ENCODE data around the gene MYO3B.
A peak's percentile ranks its signal among the peaks of the same experiment; 100 is the strongest.
"Not testable (repeated sequence)": the region's sequence is repeated elsewhere in the genome, so short reads cannot be mapped to it uniquely, and the experiment has no call there.

MYO3B gene

DNA sequence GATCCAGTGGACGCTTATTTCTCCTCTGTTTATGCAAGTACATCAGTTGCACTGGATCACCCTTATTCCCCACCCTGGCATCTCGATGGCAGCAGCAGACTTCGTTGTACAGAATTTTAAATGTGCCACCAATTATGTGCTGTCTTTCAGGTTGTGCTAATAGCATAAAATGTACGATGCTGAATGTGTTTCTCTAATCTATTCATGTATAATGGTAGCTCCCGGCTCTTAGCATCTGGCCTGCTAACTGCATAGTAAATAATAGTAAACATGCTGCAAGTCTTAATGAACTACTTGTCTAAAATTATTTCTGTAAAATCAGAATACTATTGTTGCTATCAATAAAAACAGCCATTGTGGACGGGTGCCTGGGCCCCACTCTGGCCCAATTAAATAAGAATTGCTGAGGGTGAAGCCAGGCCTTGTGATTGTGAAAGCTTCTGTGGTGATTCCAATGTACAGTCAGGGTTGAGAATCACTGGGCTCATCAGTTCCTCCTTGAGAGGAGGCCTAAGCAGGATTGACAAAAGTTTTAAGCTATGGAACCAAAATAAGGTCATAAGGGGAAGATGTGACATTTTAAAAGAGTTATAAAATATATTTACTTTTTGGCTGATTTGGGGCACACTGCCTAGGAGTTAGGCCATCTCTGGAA, 14.4 kb upstream of the MYO3B start:
- no peak for DNase-seq

- DNase-seq = no peak
Observed at GRCh38 chr2:170165129-170165528, 12.8 kb upstream of the MYO3B start.

- DNase-seq = no peak
Observed at GRCh38 chr2:170166735-170167134, 11.2 kb upstream of the MYO3B start.

- DNase-seq = peak; percentile 84 to 99
Observed at GRCh38 chr2:170170281-170171040, 7.5 kb upstream of the MYO3B start.

DNA sequence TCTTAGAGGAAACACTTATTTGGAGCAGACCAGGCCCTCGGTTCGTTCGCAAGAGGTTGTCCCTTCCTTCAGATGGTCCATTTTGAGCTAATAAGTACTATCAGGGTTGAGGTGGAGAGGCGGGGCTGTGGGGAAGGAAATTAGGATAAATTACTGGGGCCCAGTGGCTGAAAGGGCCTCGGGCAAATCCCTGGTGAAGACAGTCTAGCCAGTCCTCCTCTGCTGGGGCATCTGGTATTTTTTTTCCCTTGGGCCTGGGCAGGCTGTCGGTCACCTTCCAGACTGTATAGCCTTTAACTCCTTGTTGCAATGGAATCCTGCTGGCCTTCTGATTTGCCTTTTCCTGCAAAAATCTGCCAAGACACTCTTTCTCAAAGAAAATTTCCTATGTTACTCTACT, 1.7 kb upstream of the MYO3B start:
- peak in 1 of 2 experiments; percentile 5 for DNase-seq

DNA sequence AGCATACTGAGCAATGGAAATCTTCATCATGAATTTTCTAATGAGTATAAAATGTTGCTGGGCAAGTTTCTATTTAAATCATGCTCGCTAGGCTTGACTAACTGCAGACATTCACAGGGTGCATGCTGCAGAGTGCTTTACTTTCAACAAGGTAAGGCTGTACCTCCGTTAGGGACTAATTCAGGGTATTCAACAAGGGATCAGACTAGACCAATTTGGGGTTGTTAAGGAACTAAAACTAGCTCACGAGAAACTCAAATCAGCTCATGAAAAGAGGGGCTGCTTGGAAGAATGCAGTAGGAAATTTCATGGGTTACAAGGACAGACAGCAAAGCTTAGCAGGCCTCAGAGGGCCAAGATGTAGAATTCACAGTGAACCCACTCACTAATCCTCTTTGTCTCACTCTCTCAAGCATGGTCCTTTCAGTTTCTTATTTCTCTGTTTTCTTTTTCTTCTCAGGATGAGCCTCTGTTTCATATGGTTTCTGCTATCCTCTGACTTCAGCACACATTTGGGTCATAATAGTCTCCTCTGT, 2.2 kb downstream of the MYO3B start:
- peak in 1 of 2 experiments; percentile 3 for DNase-seq

GRCh38 chr2:170181602-170182001, 3.7 kb downstream of the MYO3B start:
- no peak for DNase-seq

DNA sequence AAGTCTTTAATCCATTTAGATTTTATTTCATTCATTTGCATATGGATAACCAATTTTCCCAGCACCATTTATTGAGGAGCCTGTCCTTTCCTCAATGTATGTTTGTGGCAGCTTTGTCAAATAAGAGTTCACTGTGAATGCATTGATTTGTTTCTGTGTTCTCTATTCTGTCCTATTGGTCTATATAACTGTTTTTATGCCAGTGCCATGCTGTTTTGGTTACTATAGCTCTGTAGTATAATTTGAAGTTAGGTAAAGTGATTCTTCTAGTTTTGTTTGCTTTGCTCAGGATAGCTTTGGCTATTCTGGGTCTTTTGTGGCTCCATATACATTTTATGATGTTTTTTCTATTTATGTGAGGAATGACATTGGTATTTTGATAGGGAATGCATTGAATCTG, 7.4 kb downstream of the MYO3B start:
- DNase-seq = no peak

- no peak for DNase-seq
Observed at GRCh38 chr2:170189757-170190156, 11.8 kb downstream of the MYO3B start.

DNA sequence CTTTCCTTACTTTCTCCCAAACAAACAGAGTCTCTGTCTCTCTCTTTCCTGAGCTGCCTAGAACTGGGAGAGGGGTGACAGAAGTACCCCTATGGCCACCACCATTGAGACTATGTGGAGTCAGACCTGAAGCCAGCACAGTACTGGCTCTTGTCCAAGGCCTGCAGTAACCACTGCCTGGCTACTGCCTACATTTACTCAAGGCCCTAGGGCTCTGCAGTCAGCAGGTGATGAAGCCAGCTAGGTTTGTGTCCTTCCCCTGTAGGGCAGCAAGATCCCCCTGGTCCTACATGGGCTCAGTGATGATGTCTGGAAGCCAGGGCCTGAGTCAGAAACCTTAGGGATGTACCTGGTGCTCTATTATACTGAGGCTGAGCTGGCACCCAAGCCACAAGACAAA, 12.2 kb downstream of the MYO3B start:
- DNase-seq = no peak

GRCh38 chr2:170191166-170191866, 13.4 kb downstream of the MYO3B start:
- DNase-seq = no peak

- no peak for DNase-seq
Observed at GRCh38 chr2:170196963-170197362, 19.0 kb downstream of the MYO3B start.

DNA sequence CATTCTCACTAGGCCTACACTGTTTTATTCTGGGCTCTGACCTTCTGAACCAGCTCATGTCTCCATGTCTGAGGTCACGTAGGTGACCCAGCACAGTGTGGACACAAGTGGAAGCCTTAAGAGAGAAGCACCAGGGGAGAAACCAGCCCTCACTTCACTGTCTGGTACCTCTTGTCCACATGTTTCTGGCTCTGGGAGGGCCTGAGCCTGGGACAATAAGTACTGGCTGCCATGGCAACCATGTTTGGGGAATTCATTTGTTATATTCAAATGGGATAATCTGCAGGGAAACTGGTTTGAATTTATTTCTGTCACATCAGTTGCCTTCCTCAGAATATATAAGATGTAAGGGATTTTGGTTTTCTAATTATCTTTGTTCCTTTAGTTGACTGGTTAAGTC, 23.3 kb downstream of the MYO3B start:
- DNase-seq = peak in 1 of 2 experiments; percentile 21

DNA sequence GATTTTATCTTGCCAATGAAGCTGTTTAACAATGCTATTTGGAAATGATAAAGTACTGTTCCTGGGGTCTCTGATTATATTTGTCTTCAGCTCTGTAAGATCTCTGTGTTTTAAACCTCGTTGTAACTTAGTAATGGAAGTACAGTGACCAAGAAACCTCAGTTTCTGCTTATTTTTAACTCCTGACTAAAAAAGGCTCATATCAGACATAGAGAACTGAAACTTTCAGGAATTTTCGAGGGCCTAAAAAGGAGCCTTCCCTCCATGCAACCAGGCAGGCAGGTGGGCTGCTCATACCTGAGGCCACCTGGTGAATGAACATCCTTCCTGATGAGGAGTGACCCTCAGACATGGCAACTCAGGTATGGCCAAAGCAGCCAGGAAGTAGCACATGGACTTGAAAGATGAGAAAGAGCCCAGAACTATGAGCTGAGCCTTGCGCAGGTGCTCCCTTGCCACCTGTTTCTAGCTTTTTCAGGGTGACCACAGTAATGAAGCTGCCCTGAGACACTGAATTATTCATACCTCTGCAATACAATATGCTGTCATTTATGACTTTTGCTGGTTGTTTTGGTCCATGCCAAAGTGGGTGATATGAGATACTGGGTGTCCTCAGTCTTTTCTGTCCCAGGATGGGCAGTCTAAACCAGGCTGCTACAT, 23.9 kb downstream of the MYO3B start:
- no peak for DNase-seq

GRCh38 chr2:170202437-170202836, 24.5 kb downstream of the MYO3B start:
- no peak for DNase-seq

GRCh38 chr2:170204298-170204951, 26.5 kb downstream of the MYO3B start:
- no peak for DNase-seq

DNA sequence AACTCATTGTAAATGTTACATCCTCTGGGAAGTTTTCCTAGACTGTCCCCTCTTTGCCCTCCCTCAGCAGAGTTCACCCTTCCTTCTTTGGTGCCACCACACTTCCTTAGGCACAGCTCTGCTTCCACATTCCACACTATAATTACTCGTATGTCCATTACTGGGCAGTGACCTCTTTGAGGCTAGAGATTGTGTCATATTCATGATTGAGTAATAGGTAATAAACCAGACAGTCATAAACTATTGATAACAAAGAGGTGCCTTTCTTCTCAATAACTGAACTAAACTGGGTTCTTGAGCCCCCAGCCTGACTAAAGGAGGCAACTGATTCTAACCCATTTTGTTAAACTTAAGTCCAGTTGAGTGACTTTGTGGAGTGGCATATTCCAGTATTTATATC, 28.3 kb downstream of the MYO3B start:
- no peak for DNase-seq

GRCh38 chr2:170206805-170207407, 29.0 kb downstream of the MYO3B start:
- DNase-seq = no peak

GRCh38 chr2:170207901-170208300, 30.0 kb downstream of the MYO3B start:
- no peak for DNase-seq

DNA sequence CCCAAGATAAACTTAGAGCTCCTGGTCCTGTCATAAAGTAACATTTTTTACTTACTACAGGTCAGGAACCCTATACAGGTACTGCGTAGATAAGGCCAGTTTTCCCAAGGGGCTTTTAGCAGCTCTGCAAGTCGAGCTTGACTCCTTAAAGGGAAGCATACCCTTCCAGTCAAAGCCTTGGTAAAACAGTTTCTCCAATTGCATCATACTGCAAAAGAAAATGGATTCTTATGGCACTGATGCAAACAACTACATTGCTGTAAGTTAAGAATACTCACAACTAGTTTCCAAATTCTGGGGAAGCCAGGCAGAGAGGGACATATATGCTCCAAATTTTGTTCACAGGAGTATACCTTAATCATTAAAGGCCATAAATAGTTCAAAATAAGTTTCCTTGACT, 31.0 kb downstream of the MYO3B start:
- DNase-seq = no peak

DNA sequence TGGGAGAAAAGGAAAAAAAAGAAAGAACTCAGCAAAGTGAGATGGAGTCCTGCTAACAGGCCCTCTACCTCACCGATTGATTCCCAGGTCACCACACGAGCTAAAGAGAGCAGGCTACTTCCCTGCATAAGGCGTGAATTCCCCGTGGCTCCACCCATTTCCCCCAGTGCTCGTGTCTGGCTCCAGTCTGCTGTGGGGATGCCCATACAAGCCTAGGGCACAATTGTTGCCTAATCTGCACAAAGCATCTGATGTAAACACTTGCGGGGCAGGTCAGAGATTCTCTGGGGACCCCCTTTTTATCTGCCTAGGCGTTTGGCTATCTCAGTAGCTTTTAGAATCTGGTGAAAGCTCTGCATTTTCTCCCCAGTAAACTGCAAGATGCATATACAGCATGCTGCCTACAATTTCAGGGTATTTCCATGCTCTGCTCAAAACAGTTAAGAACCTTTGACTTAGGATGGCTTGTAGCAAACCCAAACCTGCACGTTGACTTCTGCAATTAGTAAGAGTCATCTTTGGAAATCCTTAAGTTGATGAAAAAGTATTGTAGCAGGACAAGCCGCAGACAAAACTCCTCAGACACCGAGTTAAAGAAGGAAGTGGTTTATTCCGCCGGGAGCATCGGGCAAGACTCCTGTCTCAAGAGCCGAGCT, 34.8 kb downstream of the MYO3B start:
- no peak for DNase-seq

DNA sequence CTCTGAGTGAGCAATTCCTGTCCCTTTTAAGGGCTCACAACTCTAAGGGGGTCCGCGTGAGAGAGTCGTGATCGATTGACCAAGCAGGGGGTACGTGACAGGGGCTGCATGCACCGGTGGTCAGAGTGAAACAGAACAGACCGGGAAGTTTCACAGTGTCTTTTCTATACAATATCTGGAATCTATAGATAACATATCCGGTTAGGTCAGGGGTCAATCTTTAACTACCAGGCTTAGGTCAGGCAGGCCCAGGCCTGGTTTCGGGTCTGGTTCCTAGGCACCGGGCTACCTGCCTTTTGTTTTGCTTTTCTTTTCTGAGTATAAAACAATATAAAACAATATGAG, 35.3 kb downstream of the MYO3B start:
- not testable (repeated sequence) for DNase-seq
